Measurements from ENCODE around the gene TVP23C.

The TVP23C gene

DNA sequence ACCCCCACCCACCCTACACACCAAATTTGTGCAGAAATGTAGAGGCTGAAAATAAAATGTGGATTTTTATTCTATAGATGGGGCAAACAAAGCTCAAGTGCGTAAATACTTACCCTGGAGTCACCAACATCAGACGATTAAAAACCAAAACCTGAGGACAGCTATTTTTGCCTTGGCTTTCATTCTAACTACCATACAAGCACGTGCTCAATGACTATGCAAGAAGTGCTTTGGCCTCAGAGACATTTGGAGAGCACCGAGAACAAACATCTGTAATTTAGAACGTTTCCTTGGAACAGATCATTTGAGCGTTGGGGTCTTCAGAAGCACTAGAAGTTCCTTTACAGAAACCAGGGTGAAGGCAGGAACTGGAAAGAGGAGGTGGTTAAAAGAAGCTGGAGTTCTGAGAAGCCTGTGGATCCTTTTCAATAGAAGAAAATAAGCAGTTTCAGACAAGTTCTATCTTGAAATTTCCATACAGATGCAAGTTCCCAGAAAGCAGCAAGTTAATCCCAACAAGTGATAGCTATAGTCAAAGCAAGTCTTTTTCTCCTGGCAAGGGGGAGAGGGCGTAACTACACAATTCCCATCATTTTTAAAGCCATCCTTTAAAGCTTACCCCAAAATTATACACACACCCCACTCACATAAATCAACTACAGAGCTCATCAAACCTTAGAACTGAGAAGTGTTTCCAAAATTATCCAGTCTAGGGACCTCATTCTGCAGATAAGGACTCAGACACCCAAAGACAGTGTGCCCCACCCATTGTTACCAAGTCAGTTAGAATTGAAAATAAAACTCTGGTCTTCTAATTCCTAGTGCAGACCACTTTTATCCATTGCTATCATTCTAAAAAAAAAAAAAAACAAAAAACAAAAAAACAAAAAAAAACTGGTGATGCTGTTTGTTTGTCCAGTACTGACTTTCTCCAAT lies 66.3 kb downstream of the TVP23C start:
- DNase-seq (ENCODE audit: low read depth in 2 of 2): no peak

- no peak for DNase-seq (ENCODE audit: low read depth in 2 of 2)
Measured at GRCh38 chr17:15494821-15495220, 68.5 kb downstream of the TVP23C start.

- DNase-seq (ENCODE audit: low read depth in 2 of 2): no peak
Measured at GRCh38 chr17:15493693-15494035, 69.6 kb downstream of the TVP23C start.

- DNase-seq (ENCODE audit: low read depth in 2 of 2): no peak
Measured at GRCh38 chr17:15492791-15493692, 70.2 kb downstream of the TVP23C start.

GRCh38 chr17:15492186-15492585 lies 71.1 kb downstream of the TVP23C start:
- DNase-seq (ENCODE audit: low read depth in 2 of 2): no peak

GRCh38 chr17:15490634-15491261 lies 72.5 kb downstream of the TVP23C start:
- no peak for DNase-seq (ENCODE audit: low read depth in 2 of 2)

DNA sequence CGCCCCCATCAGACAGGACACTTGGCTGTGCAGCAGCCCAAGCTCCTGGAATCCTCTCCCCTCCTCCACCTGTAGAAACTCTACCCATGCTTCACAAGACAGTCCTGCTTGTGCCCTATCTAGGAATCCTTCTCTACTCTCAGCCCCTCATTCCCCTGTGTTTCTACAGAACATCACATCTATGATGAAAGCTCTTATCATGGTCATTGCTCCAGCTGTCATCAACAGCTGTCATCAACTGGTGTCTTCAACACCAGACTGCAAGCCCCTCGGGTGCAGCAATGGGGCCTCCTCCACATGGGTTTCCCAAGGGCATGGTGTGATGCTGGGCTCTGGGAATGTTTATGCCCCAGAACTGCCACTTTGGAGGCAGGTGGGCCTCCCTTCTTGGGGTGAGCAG lies 74.7 kb downstream of the TVP23C start:
- DNase-seq (ENCODE audit: low read depth in 2 of 2): no peak

- DNase-seq (ENCODE audit: low read depth in 2 of 2): no peak
Measured at GRCh38 chr17:15485045-15485444, 78.2 kb downstream of the TVP23C start.

DNA sequence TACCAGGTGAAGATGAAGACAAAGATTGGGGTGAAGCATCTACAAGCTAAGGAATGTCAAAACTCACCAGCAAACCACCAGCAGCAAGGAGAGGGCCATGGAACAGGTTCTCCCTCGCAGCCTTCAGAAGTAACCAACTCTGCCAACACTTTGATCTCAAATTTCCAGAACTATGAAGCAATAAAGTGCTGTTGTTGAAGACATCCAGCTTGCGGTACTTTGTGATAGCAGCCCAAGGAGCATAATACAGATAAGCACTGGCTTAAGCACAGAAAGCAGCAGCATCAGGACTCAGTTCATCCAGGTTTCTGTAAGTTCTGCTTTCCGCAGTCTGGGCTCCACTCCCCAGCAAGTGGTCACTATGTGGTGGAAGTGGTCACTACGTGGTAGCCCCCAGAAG lies 79.9 kb downstream of the TVP23C start:
- no peak for DNase-seq (ENCODE audit: low read depth in 2 of 2)

DNA sequence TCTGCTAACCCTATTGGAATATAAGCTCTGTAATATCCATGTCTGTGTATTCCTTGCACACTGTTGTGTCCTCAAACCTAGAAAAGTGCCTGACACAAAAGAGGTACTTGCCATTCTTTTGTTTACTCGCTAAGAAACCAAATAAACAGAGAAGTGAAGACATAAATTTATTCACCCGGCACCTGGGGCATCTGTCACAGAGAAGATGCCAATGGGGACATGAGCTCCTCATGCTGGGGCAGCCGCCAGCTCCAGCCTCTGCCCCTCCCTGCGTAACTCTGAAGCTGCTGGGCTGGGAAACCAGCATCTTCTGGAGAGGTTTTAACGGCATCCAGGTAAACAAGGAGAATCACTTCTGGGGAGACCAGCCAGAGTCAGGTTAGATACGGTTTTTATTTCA lies 80.8 kb downstream of the TVP23C start:
- no peak for DNase-seq (ENCODE audit: low read depth in 2 of 2)

DNA sequence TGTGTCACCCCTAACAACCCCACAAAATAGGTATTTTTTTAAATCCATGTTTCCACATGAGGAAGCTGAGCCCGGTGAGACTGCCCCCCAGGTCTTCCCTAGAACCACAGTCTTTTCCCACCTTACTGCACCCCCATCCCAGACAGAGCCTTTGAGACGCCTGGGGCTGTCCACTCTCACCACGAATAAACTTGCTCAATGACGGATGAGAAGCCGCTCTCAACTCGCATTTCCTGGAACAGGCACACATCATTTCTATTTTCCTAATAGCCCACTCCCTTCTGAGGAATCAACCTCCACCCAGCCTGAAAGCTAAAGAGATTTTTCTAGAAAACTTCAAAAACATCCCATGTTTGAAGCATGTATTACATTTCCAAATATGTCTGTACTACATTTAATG lies 81.8 kb downstream of the TVP23C start:
- DNase-seq (ENCODE audit: low read depth in 2 of 2): no peak

DNA sequence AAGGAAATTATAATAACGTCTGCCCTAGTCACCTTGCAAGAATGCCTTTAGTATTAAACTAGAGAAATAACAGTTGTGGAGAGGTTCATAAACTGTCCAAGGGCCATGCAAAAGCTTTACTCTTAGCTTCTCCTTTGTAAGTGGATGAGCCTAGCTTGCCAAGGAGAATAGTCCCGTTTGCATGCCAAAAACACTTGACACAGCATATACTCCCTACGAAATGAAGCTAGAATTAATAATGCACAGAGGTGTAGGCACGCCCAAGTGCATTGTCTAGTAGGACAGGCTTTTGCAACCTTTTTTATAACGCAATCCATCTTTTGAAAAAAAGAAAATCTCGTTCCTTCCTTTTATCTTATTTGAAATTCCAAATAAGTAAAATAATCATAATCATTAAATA lies 83.1 kb downstream of the TVP23C start:
- DNase-seq (ENCODE audit: low read depth in 2 of 2): no peak

DNA sequence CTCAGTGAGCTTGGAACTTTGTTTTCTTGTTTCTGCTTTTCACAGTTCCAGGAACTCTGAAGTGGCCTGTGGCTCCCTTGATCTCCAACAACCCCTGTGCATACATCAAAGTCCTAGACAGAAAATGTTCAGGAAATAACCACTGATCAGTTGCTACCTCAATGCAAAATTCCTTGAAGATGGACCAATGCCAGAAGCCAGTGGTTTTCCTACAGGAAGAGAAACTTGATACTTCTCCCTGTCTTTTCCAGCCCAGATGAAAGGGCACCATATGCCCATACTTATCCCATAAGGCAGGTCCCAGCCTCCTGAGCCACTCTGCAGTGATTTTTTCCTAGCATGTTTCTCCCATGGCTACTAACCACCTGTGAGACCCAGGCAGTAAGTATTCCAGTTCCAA lies 83.6 kb downstream of the TVP23C start:
- no peak for DNase-seq (ENCODE audit: low read depth in 2 of 2)

DNA sequence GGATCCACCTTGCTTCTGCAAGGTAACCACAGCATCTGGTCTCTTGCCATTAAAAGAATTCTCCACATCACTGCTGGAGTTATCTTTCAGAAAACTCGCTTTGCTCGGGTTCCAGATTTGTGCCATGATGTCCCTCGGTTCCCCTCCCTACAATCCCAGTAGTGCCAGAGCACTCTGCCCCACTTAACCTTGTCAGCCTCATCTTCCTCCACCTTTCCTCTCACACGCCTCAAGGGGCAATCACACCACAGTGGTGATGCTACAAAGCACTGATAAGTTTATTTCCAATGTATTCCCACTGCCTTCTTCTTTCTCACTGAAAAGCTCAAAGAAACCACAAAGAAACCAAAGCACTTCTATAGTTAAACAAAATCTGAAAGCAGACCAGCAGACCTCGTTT lies 84.4 kb downstream of the TVP23C start:
- no peak for DNase-seq (ENCODE audit: low read depth in 2 of 2)

- DNase-seq (ENCODE audit: low read depth in 2 of 2): no peak
Measured at GRCh38 chr17:15475631-15476354, 87.5 kb downstream of the TVP23C start.

- no peak for DNase-seq (ENCODE audit: low read depth in 2 of 2)
Measured at GRCh38 chr17:15472891-15473290, 90.4 kb downstream of the TVP23C start.

DNA sequence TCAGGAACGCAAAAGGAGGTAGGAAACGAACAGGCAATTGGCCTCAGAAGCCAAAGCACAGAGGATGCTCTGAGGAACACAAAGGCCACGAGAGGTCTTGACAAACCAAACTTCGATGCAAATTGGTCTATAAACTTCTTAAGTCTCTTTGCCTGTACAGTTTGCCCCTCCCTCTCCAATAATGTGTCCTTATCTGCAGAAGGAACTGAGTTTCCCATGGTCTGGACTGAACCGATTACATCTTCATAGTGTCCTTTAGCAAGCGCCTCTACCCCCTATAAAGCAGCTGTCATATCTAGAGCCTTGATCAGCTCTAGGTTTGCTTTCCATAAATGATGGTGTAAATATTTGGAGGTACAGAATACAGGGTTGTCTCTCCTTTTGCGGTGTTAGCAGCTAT lies 92.7 kb downstream of the TVP23C start:
- no peak for DNase-seq (ENCODE audit: low read depth in 2 of 2)

- DNase-seq (ENCODE audit: low read depth in 2 of 2): no peak
Measured at GRCh38 chr17:15469260-15469659, 94.0 kb downstream of the TVP23C start.

DNA sequence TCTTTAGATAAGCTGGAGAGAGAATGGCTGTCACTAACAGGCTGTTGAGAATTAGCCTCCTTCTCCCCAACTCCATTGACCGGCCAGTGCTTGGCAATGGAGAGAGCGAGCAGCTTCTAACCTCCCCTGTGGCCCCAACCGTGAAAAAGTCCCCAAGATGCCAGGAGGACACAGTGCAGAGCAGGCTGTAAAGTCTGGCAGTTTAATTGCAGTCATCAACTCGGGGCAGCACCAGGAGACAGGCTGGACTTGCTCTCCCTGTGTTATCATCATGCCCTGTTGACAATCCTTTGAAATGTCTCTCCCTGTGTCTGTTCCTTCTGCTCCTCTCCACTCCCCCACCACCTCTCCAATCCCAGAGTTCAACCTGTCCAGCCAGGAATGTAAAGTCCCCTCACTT lies 95.2 kb downstream of the TVP23C start:
- DNase-seq (ENCODE audit: low read depth in 2 of 2): no peak

- DNase-seq (ENCODE audit: low read depth in 2 of 2): no peak
Measured at GRCh38 chr17:15467592-15467991, 95.7 kb downstream of the TVP23C start, which contains the start of gene CDRT4. Gene CDRT4 (minus strand): TSS chr17:15467621. CDS start chr17:15440238, 27,383 bp downstream.

DNA sequence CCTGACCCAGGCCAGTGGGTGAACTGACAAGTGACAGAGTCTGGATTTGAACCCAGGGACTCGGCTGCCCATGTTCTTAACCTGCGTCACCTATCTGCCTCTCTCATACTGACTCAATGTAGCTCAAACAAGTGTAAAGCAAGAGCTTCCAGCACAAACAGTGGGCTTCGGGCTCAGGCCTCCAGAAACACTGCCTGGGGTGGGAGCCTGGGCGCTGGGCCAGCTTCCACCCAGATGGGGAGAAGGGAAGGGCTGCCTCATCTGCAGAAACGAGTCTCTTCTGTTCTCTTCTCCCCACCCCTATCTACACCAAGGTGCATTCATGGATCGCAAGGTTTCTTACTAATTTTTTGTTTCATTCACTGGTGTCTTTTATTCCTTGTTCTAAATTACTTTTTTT lies 97.2 kb downstream of the TVP23C start:
- DNase-seq (ENCODE audit: low read depth in 2 of 2): no peak
